HCT116 (cell line): ENCODE data around the gene POPDC2.

ENCODE experiments used
- REST ChIP-seq: IDR thresholded peaks from 2 replicates; pipeline ENCODE4 v1.6.1; 2012; ENCODE audit warnings: low read depth
- ZBTB33 ChIP-seq: IDR thresholded peaks from 2 replicates; pipeline ENCODE4 v1.6.1; 2011; ENCODE audit warnings: mild to moderate bottlenecking, low read length, moderate library complexity; ENCODE audit not compliant: insufficient replicate concordance; ENCODE audit errors: extremely low read depth
- TF ChIP-seq, protein P1 (sequence below), 3 experiments: fragments of 200-600 bp in 1 of 3; sonication (generic) in 1 of 3; IDR thresholded peaks in 2 of 3; conservative IDR thresholded peaks in 1 of 3; 2 replicates each; pipeline ENCODE4 v1.5.1; 2012 to 2017; ENCODE audit warnings: low read depth in 2 of 3, low read length in 2 of 3, antibody characterized with exemption in 1 of 3, borderline replicate concordance in 1 of 3, control low read depth in 1 of 3, mild to moderate bottlenecking in 1 of 3, mixed read lengths in 1 of 3, mixed run types in 1 of 3, moderate library complexity in 1 of 3; ENCODE audit not compliant: insufficient read depth in 1 of 3

- TF ChIP-seq, protein P1, sequence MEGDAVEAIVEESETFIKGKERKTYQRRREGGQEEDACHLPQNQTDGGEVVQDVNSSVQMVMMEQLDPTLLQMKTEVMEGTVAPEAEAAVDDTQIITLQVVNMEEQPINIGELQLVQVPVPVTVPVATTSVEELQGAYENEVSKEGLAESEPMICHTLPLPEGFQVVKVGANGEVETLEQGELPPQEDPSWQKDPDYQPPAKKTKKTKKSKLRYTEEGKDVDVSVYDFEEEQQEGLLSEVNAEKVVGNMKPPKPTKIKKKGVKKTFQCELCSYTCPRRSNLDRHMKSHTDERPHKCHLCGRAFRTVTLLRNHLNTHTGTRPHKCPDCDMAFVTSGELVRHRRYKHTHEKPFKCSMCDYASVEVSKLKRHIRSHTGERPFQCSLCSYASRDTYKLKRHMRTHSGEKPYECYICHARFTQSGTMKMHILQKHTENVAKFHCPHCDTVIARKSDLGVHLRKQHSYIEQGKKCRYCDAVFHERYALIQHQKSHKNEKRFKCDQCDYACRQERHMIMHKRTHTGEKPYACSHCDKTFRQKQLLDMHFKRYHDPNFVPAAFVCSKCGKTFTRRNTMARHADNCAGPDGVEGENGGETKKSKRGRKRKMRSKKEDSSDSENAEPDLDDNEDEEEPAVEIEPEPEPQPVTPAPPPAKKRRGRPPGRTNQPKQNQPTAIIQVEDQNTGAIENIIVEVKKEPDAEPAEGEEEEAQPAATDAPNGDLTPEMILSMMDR (IDR thresholded peaks at IDR 0.05 in 2 of 3, conservative IDR thresholded peaks at IDR 0.05 in 1 of 3; ENCODE audit: borderline replicate concordance in 1 of 3, insufficient read depth in 1 of 3, low read depth in 2 of 3, low read length in 2 of 3) = no peak
- TF ChIP-seq REST (no peak), ZBTB33 (no peak)
These were observed 27.6 kb downstream of the POPDC2 start for GRCh38 chr3:119632829-119633228.
